Smooth muscle cell (in vitro differentiated cells): ENCODE data around the gene NAT14. TPM values are rescaled to one million over a fixed set of nuclear protein-coding genes. Genes with fewer than 3 reads are reported as not detected.

Experiments
- DNase-seq: peaks from one replicate; lab custom pipeline; 2025; ENCODE audit not compliant: unreplicated experiment; lab: John Stamatoyannopoulos, UW
- H2AFZ ChIP-seq: fragments of 200-600 bp; sonication (generic); 2 replicates; pipeline ENCODE4 v1.6.0; 2016; ENCODE audit warnings: antibody characterized with exemption, low read depth, mild to moderate bottlenecking
- H3F3A ChIP-seq: fragments of 200-600 bp; sonication (generic); 2 replicates; pipeline ENCODE4 v1.6.0; 2017; ENCODE audit warnings: antibody characterized with exemption, low read depth
- H3K27ac ChIP-seq: fragments of 200-600 bp; sonication (generic); 2 replicates; pipeline ENCODE4 v1.5.1; 2016; ENCODE audit warnings: low read depth, mild to moderate bottlenecking
- H3K27me3 ChIP-seq: fragments of 200-600 bp; sonication (generic); 2 replicates; pipeline ENCODE4 v1.6.1; 2016; ENCODE audit warnings: low read depth, mild to moderate bottlenecking
- H3K36me3 ChIP-seq: fragments of 200-600 bp; sonication (generic); 2 replicates; pipeline ENCODE4 v1.5.1; 2016; ENCODE audit warnings: low read depth
- H3K4me1 ChIP-seq: fragments of 200-600 bp; sonication (generic); 2 replicates; pipeline ENCODE4 v1.5.1; 2016; ENCODE audit warnings: low read depth
- H3K4me2 ChIP-seq: fragments of 200-600 bp; sonication (generic); 2 replicates; pipeline ENCODE4 v1.6.0; 2016; ENCODE audit warnings: mild to moderate bottlenecking
- H3K4me3 ChIP-seq: fragments of 200-600 bp; sonication (generic); 2 replicates; pipeline ENCODE4 v1.5.1; 2016; ENCODE audit warnings: mild to moderate bottlenecking
- H3K79me2 ChIP-seq: fragments of 200-600 bp; sonication (generic); 2 replicates; pipeline ENCODE4 v1.6.0; 2016; ENCODE audit warnings: low read depth, mild to moderate bottlenecking
- H3K9ac ChIP-seq: fragments of 200-600 bp; sonication (generic); 2 replicates; pipeline ENCODE4 v1.6.0; 2016; ENCODE audit warnings: low read depth
- H3K9me3 ChIP-seq: fragments of 200-600 bp; sonication (generic); replicated peaks from 2 replicates; pipeline ENCODE4 v1.5.1; 2016; ENCODE audit warnings: low read depth
- H4K20me1 ChIP-seq: fragments of 200-600 bp; sonication (generic); 2 replicates; pipeline ENCODE4 v1.6.0; 2016; ENCODE audit warnings: low read depth
- CTCF ChIP-seq: fragments of 200-600 bp; sonication (generic); IDR thresholded peaks from 2 replicates; pipeline ENCODE4 v1.5.1; 2017; ENCODE audit warnings: borderline replicate concordance, mild to moderate bottlenecking, antibody characterized with exemption; ENCODE audit not compliant: insufficient read depth, poor library complexity, severe bottlenecking
- WGBS: methylation state at CpG from one replicate; pipeline ENCODE4 v1.1.7; 2016; ENCODE audit warnings: low lambda C conversion rate; 5-methylcytosine and 5-hydroxymethylcytosine counted together
- polyA plus RNA-seq: library from polyadenylated mRNA; unstranded; fragments of >200 nt; fragmentation: Nextera tagmentation; extraction: Ambion mirVana; gene quantifications from 2 replicates; pipeline ENCODE4 v1.2.1, GENCODE V29; 2016
- total RNA-seq: library from RNA; depleted of rRNA; stranded (reverse); fragments of >200 nt; gene quantifications from 2 replicates; pipeline ENCODE4 v1.2.3, GENCODE V29; 2014

The NAT14 gene
- total and polyA plus RNA-seq, 2 experiments from 2014 or later = 14.3 to 67.5 TPM

- peaks cover 16% of the 10 kb centered on the region for H3K4me1 ChIP-seq
- no peak overlapping the region for H3K4me2 ChIP-seq
- no peak for TF ChIP-seq CTCF
- H3K9me3 ChIP-seq = no peaks in the 10 kb centered on the region
- H3K79me2 ChIP-seq = no peaks in the 10 kb centered on the region
- no peak overlapping the region for H2AFZ ChIP-seq
- no peak for DNase-seq
- no peaks in the 10 kb centered on the region for H3K36me3 ChIP-seq
- H4K20me1 ChIP-seq = peaks cover 37% of the 10 kb centered on the region
- H3K4me3 ChIP-seq = no peak overlapping the region
- no peak overlapping the region for H3K9ac ChIP-seq
- H3K27ac ChIP-seq = no peak overlapping the region
- peaks cover 25% of the 10 kb centered on the region for H3K27me3 ChIP-seq
- H3F3A ChIP-seq = peaks cover 6% of the 10 kb centered on the region
- WGBS = 83% methylated on average over 11 of the region's 11 CpGs
Measured at GRCh38 chr19:55455576-55456235, 29.3 kb upstream of the NAT14 start.

GRCh38 chr19:55456347-55456746 lies 28.6 kb upstream of the NAT14 start:
- H3K9ac ChIP-seq = no peak overlapping the region
- no peaks in the 10 kb centered on the region for H3K36me3 ChIP-seq
- no peak overlapping the region for H3K27ac ChIP-seq
- peaks cover 16% of the 10 kb centered on the region for H3K4me1 ChIP-seq
- H3K79me2 ChIP-seq = no peaks in the 10 kb centered on the region
- no peak overlapping the region for H3K4me3 ChIP-seq
- peaks cover 18% of the 10 kb centered on the region for H3K27me3 ChIP-seq
- H3K9me3 ChIP-seq = no peaks in the 10 kb centered on the region
- H4K20me1 ChIP-seq = peaks cover 37% of the 10 kb centered on the region
- no peak overlapping the region for H3K4me2 ChIP-seq
- H3F3A ChIP-seq = peaks cover 6% of the 10 kb centered on the region
- no peak for TF ChIP-seq CTCF
- H2AFZ ChIP-seq = no peak overlapping the region
- no peak for DNase-seq
- WGBS = 94% methylated on average over 14 of the region's 14 CpGs

- Histone ChIP-seq H3K4me1 (peaks cover 4% of the 10 kb centered on the region), H4K20me1 (peaks cover 36% of the 10 kb centered on the region), H3K27me3 (peaks cover 7% of the 10 kb centered on the region), H3K27ac (no peak overlapping the region), H2AFZ (no peak overlapping the region), H3F3A (peaks cover 6% of the 10 kb centered on the region), H3K9me3 (no peaks in the 10 kb centered on the region), H3K9ac (no peak overlapping the region), H3K4me3 (no peak overlapping the region), H3K4me2 (no peak overlapping the region), H3K36me3 (no peaks in the 10 kb centered on the region), H3K79me2 (no peaks in the 10 kb centered on the region)
- WGBS = 91% methylated on average over 16 of the region's 16 CpGs
- DNase-seq = no peak
- no peak for TF ChIP-seq CTCF
Measured at GRCh38 chr19:55457683-55458457, 27.1 kb upstream of the NAT14 start.
